ENCODE results near the gene MRPS34. TPM values are rescaled to one million over a fixed set of nuclear protein-coding genes. Genes with fewer than 3 reads are reported as not detected.

The MRPS34 gene
- total RNA-seq, 1 donor from 2014 or later, result 74.0 TPM

DNA sequence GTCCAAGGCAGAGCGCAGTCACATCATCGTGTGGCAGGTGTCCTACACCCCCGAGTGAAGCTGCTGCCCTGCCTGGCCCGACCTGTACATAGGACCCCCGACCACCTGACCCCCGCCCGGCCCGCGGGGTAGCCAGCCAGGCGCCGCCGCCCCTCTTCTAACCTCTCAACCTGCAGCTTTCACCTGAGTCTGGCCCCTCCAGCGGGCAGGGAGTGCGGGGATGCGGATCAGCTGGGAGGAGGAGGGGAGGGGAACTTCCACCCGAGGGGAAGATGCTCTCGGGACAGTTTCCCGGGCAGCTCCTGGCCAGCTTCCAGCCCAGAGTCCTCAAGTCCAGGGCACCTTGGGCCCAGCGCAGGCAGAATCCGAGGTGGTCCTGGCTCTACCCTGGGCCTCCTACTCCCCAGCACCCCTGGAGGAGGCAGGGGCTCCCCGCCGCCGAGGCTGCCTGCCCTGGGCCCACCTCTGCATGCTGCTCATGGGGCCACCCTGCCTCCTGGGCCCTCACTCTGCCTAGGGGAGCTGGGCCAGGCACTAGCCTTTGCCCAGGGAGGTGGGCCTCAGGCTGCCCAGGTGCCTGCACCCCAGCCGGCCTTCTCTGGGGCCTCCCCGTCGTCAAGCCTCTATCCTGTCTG is 4.0 kb downstream of the MRPS34 start:
- H3K27ac Mint-ChIP-seq (ENCODE audit: unreplicated experiment), result no peak overlapping the region
- no peaks in the 10 kb centered on the region for H3K36me3 ChIP-seq (ENCODE audit: insufficient read depth, low read length)
- no peaks in the 10 kb centered on the region for H3K36me3 Mint-ChIP-seq (ENCODE audit: low read depth, unreplicated experiment)
- no peaks in the 10 kb centered on the region for H3K9me3 Mint-ChIP-seq (ENCODE audit: unreplicated experiment)
- peaks cover 49% of the 10 kb centered on the region for H4K20me1 ChIP-seq (ENCODE audit: insufficient read depth, low read length)
- DNase-seq (ENCODE audit: low read depth), result no peak
- no peaks in the 10 kb centered on the region for H3K27me3 Mint-ChIP-seq (ENCODE audit: low read depth, unreplicated experiment)
- no peak overlapping the region for H3K27ac ChIP-seq (ENCODE audit: low read depth, low read length)
- H3K27me3 ChIP-seq (ENCODE audit: insufficient read depth, low read length), result no peaks in the 10 kb centered on the region
- no peak overlapping the region for H3K4me3 ChIP-seq (ENCODE audit: insufficient read depth, low read depth, low read length)
- peaks cover 21% of the 10 kb centered on the region for H3K79me2 ChIP-seq (ENCODE audit: insufficient read depth, low read length)
- H3K9ac ChIP-seq (ENCODE audit: low read length), result no peak overlapping the region
- H3K4me1 Mint-ChIP-seq (ENCODE audit: low read depth, unreplicated experiment), result peaks cover 6% of the 10 kb centered on the region
- H3K4me1 ChIP-seq (ENCODE audit: insufficient read depth, low read length), result peaks cover 18% of the 10 kb centered on the region
- no peak overlapping the region for H3K4me3 Mint-ChIP-seq (ENCODE audit: unreplicated experiment)
- no peak for FAIRE-seq
- no peak overlapping the region for H2AFZ ChIP-seq (ENCODE audit: low read depth, low read length)
- H3K4me2 ChIP-seq (ENCODE audit: low read length), result no peak overlapping the region
- H3K9me3 ChIP-seq (ENCODE audit: insufficient read depth, low read depth, low read length), result no peaks in the 10 kb centered on the region
- TF ChIP-seq, protein P1, sequence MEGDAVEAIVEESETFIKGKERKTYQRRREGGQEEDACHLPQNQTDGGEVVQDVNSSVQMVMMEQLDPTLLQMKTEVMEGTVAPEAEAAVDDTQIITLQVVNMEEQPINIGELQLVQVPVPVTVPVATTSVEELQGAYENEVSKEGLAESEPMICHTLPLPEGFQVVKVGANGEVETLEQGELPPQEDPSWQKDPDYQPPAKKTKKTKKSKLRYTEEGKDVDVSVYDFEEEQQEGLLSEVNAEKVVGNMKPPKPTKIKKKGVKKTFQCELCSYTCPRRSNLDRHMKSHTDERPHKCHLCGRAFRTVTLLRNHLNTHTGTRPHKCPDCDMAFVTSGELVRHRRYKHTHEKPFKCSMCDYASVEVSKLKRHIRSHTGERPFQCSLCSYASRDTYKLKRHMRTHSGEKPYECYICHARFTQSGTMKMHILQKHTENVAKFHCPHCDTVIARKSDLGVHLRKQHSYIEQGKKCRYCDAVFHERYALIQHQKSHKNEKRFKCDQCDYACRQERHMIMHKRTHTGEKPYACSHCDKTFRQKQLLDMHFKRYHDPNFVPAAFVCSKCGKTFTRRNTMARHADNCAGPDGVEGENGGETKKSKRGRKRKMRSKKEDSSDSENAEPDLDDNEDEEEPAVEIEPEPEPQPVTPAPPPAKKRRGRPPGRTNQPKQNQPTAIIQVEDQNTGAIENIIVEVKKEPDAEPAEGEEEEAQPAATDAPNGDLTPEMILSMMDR (IDR thresholded peaks at IDR 0.05; ENCODE audit: insufficient read depth, low read depth, low read length), result no peak
- no peak for TF ChIP-seq EZH2 (IDR thresholded peaks at IDR 0.05; ENCODE audit: insufficient read depth, low read length)

GRCh38 chr16:1768061-1768766 is 4.7 kb downstream of the MRPS34 start:
- no peak overlapping the region for H3K27ac Mint-ChIP-seq (ENCODE audit: unreplicated experiment)

More at GRCh38 chr16:1768061-1768766, 4.7 kb downstream of the MRPS34 start:
- Histone ChIP-seq H3K79me2 (ENCODE audit: insufficient read depth, low read length) (peaks cover 15% of the 10 kb centered on the region), H3K4me2 (ENCODE audit: low read length) (no peak overlapping the region), H4K20me1 (ENCODE audit: insufficient read depth, low read length) (peaks cover 48% of the 10 kb centered on the region), H2AFZ (ENCODE audit: low read depth, low read length) (no peak overlapping the region), H3K36me3 (ENCODE audit: insufficient read depth, low read length) (no peaks in the 10 kb centered on the region), H3K9ac (ENCODE audit: low read length) (no peak overlapping the region), H3K27me3 (ENCODE audit: insufficient read depth, low read length) (no peaks in the 10 kb centered on the region), H3K4me3 (ENCODE audit: insufficient read depth, low read depth, low read length) (no peak overlapping the region), H3K4me1 (ENCODE audit: insufficient read depth, low read length) (peaks cover 16% of the 10 kb centered on the region), H3K9me3 (ENCODE audit: insufficient read depth, low read depth, low read length) (no peaks in the 10 kb centered on the region), H3K27ac (ENCODE audit: low read depth, low read length) (no peak overlapping the region)
- no peaks in the 10 kb centered on the region for H3K27me3 Mint-ChIP-seq (ENCODE audit: low read depth, unreplicated experiment)
- H3K36me3 Mint-ChIP-seq (ENCODE audit: low read depth, unreplicated experiment), result no peaks in the 10 kb centered on the region
- FAIRE-seq, result no peak
- H3K4me1 Mint-ChIP-seq (ENCODE audit: low read depth, unreplicated experiment), result peaks cover 6% of the 10 kb centered on the region
- TF ChIP-seq EZH2 (IDR thresholded peaks at IDR 0.05; ENCODE audit: insufficient read depth, low read length), result no peak
- TF ChIP-seq, protein P1 (IDR thresholded peaks at IDR 0.05; ENCODE audit: insufficient read depth, low read depth, low read length), result no peak
- no peak overlapping the region for H3K4me3 Mint-ChIP-seq (ENCODE audit: unreplicated experiment)
- DNase-seq (ENCODE audit: low read depth), result no peak
- H3K9me3 Mint-ChIP-seq (ENCODE audit: unreplicated experiment), result no peaks in the 10 kb centered on the region

All from astrocyte (in vitro differentiated cells and primary cell).